ENCODE results near the gene TMEM154. TPM values are rescaled to one million over a fixed set of nuclear protein-coding genes. Genes with fewer than 3 reads are reported as not detected.

Gene TMEM154
- total RNA-seq, 1 experiment from 2014 or later: 3.6 TPM

DNA sequence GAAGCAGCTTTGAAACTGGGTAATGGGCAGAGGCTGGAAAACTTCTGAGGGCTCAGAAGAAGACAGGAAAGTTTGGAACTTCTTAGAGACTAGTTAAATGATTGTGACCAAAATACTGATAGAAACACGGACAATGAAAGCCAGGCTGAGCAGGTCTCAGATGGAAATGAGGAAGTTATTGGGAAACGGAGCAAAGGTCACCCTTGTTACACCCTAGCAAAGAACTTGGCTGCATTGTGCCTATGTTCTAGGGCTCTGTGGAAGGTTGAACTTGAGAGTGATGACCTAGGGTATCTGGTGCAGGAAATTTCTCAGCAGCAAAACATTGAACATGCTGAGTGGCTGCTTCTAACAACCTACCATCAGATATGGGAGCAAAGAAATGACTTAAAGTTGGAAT lies 93.1 kb downstream of the TMEM154 start:
- ATAC-seq (no peak), DNase-seq (no peak)
- no peak overlapping the region for H2AFZ ChIP-seq (ENCODE audit: low read length)
- no peaks in the 10 kb centered on the region for H4K20me1 ChIP-seq (ENCODE audit: low read length)
- no peak overlapping the region for H3K9ac ChIP-seq (ENCODE audit: low read length)
- peaks cover 4% of the 10 kb centered on the region for H3K4me1 ChIP-seq (ENCODE audit: insufficient read depth, low read length)
- no TSS peak for BruUV-seq (replicated peaks)
- TF ChIP-seq, protein P1, sequence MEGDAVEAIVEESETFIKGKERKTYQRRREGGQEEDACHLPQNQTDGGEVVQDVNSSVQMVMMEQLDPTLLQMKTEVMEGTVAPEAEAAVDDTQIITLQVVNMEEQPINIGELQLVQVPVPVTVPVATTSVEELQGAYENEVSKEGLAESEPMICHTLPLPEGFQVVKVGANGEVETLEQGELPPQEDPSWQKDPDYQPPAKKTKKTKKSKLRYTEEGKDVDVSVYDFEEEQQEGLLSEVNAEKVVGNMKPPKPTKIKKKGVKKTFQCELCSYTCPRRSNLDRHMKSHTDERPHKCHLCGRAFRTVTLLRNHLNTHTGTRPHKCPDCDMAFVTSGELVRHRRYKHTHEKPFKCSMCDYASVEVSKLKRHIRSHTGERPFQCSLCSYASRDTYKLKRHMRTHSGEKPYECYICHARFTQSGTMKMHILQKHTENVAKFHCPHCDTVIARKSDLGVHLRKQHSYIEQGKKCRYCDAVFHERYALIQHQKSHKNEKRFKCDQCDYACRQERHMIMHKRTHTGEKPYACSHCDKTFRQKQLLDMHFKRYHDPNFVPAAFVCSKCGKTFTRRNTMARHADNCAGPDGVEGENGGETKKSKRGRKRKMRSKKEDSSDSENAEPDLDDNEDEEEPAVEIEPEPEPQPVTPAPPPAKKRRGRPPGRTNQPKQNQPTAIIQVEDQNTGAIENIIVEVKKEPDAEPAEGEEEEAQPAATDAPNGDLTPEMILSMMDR (conservative IDR thresholded peaks at IDR 0.05; ENCODE audit: low read depth, low read length): no peak
- TF ChIP-seq EZH2 (IDR thresholded peaks at IDR 0.05; ENCODE audit: low read length, unreplicated experiment): no peak
- TF ChIP-seq EZH2phosphoT487 (IDR thresholded peaks at IDR 0.05; ENCODE audit: borderline replicate concordance, low read length): no peak
- no peak overlapping the region for H3K4me3 ChIP-seq (ENCODE audit: low read length)
- H3K36me3 ChIP-seq (ENCODE audit: low read depth, low read length): no peaks in the 10 kb centered on the region
- intact Hi-C loops (cut with micrococcal nuclease): no loop called here
- CTCF ChIA-PET: no interaction called here
- no peak overlapping the region for H3K4me2 ChIP-seq (ENCODE audit: low read length)
- H3K27me3 ChIP-seq (ENCODE audit: low read length): no peaks in the 10 kb centered on the region
- no peaks in the 10 kb centered on the region for H3K9me3 ChIP-seq (ENCODE audit: low read length)
- no peak overlapping the region for H3K27ac ChIP-seq (ENCODE audit: low read length)
- POLR2A ChIA-PET (ENCODE audit: unreplicated experiment): no interaction called here
- no peaks in the 10 kb centered on the region for H3K79me2 ChIP-seq (ENCODE audit: low read length)
- H3F3A ChIP-seq (ENCODE audit: low read length, unreplicated experiment): no peaks in the 10 kb centered on the region
- H3K9me2 ChIP-seq (replicated peaks; ENCODE audit: low read length): no peaks in the 10 kb centered on the region

DNA sequence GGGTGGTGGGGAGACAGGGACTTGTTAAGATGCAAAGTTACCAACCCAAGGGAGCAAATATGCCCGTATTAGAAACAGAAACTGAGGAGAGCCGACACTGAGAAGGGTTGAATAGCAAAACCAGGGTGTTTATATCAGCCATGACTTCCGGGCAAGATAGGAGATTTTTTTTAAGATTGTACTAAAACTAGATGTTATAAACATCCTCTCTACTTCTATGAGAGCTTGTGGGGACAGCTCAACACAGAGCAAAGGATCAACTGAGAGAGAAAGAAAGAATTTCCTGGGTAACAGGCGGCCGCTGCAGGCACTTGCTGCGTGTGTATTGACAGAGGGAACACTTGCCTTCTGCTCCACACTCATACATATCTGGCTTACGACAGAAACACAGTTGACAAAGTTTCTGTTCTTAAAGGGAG lies 94.8 kb downstream of the TMEM154 start:
- no TSS peak for BruUV-seq (replicated peaks)
- no peak overlapping the region for H3K9ac ChIP-seq (ENCODE audit: low read length)
- no peak for ATAC-seq

GRCh38 chr4:152581536-152582160 lies 98.1 kb downstream of the TMEM154 start:
- BruUV-seq (replicated peaks): no TSS peak
- H3K9me3 ChIP-seq (ENCODE audit: low read length): no peaks in the 10 kb centered on the region
- ChIA-PET POLR2A (ENCODE audit: unreplicated experiment) (no interaction called here), CTCF (no interaction called here)
- DNase-seq (no peak), ATAC-seq (no peak)
- H3K4me1 ChIP-seq (ENCODE audit: insufficient read depth, low read length): no peaks in the 10 kb centered on the region
- H3K9ac ChIP-seq (ENCODE audit: low read length): no peak overlapping the region
- H3F3A ChIP-seq (ENCODE audit: low read length, unreplicated experiment): no peaks in the 10 kb centered on the region
- no peak for TF ChIP-seq EZH2phosphoT487 (IDR thresholded peaks at IDR 0.05; ENCODE audit: borderline replicate concordance, low read length)
- TF ChIP-seq, protein P1 (conservative IDR thresholded peaks at IDR 0.05; ENCODE audit: low read depth, low read length): peak; percentile 25; the same call in 1 of the 2 replicates
- H4K20me1 ChIP-seq (ENCODE audit: low read length): no peaks in the 10 kb centered on the region
- H3K79me2 ChIP-seq (ENCODE audit: low read length): no peaks in the 10 kb centered on the region
- H3K27me3 ChIP-seq (ENCODE audit: low read length): no peaks in the 10 kb centered on the region
- H3K27ac ChIP-seq (ENCODE audit: low read length): no peak overlapping the region
- no peak overlapping the region for H3K4me3 ChIP-seq (ENCODE audit: low read length)
- no peaks in the 10 kb centered on the region for H3K9me2 ChIP-seq (replicated peaks; ENCODE audit: low read length)
- no peak overlapping the region for H3K4me2 ChIP-seq (ENCODE audit: low read length)
- no peak overlapping the region for H2AFZ ChIP-seq (ENCODE audit: low read length)
- H3K36me3 ChIP-seq (ENCODE audit: low read depth, low read length): no peaks in the 10 kb centered on the region
- intact Hi-C loops (cut with micrococcal nuclease): no loop called here

More for the DNA sequence above, 94.8 kb downstream of the TMEM154 start:
- no peak overlapping the region for H3K4me3 ChIP-seq (ENCODE audit: low read length)
- no peaks in the 10 kb centered on the region for H4K20me1 ChIP-seq (ENCODE audit: low read length)
- H3K9me2 ChIP-seq (replicated peaks; ENCODE audit: low read length): no peaks in the 10 kb centered on the region
- H3K27me3 ChIP-seq (ENCODE audit: low read length): no peaks in the 10 kb centered on the region
- H3F3A ChIP-seq (ENCODE audit: low read length, unreplicated experiment): no peaks in the 10 kb centered on the region
- intact Hi-C loops (cut with micrococcal nuclease): no loop called here
- no peak overlapping the region for H3K27ac ChIP-seq (ENCODE audit: low read length)
- ChIA-PET POLR2A (ENCODE audit: unreplicated experiment) (no interaction called here), CTCF (no interaction called here)
- H3K4me2 ChIP-seq (ENCODE audit: low read length): no peak overlapping the region
- peaks cover 2% of the 10 kb centered on the region for H3K4me1 ChIP-seq (ENCODE audit: insufficient read depth, low read length)
- no peaks in the 10 kb centered on the region for H3K36me3 ChIP-seq (ENCODE audit: low read depth, low read length)
- H3K9me3 ChIP-seq (ENCODE audit: low read length): no peaks in the 10 kb centered on the region
- no peaks in the 10 kb centered on the region for H3K79me2 ChIP-seq (ENCODE audit: low read length)
- no peak overlapping the region for H2AFZ ChIP-seq (ENCODE audit: low read length)
- no peak for DNase-seq
- no peak for TF ChIP-seq EZH2phosphoT487 (IDR thresholded peaks at IDR 0.05; ENCODE audit: borderline replicate concordance, low read length)
- TF ChIP-seq, protein P1 (conservative IDR thresholded peaks at IDR 0.05; ENCODE audit: low read depth, low read length): no peak
- no peak for TF ChIP-seq EZH2 (IDR thresholded peaks at IDR 0.05; ENCODE audit: low read length, unreplicated experiment)

All from PC-3 (cell line).